GM19351 (cell line): ENCODE data around the gene TBL1XR1.

Experiments
- ATAC-seq: cut with Tn5 transposase; IDR thresholded peaks from one replicate; pipeline ENCODE4 v1.9.1; 2021; ENCODE audit warnings: mild to moderate bottlenecking, moderate library complexity; ENCODE audit not compliant: unreplicated experiment

The TBL1XR1 gene

DNA sequence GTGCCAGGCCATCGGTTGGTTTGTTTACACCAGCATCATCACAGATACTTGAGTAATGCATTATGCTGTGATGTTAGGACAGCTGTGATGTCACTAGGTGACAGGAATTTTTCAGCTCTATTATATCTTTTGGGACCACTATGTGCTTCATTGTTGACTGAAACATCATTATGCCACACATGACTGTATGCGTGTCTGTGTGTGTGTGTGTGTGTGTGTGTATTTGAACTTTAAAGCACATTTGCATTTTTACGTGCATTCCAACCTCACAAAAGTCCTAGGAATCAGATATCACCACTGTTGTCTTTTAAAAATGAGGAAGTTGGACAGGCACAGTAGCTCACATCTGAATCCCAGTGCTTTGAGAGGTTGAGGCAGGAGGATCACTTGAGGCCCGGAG, 223.0 kb downstream of the TBL1XR1 start:
- ATAC-seq, result no peak

DNA sequence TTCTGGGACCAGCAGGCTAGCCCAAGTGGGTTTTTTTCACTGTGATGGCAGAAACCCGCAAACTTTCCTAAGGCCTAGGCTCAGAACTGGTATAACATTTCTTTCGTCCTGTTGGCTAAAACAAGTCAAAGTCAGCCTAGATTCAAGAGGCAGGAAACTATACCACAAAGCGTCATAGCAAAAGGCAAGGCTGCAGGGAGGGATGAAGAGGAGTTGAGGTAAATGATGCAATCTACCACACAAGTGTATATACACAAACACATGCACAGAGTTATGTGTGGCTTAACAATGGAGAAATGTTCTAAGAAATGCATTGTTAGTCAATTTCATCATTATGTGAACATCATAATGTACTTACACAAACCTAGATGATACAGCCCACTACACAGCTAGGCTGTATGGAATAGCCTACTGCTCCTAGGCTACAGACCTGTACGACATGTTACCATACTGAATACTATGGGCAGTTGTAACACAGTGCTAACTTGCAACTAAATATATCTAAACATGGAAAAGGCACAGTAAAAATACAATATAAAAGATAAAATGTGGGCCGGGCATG, 225.6 kb downstream of the TBL1XR1 start:
- ATAC-seq, result no peak

DNA sequence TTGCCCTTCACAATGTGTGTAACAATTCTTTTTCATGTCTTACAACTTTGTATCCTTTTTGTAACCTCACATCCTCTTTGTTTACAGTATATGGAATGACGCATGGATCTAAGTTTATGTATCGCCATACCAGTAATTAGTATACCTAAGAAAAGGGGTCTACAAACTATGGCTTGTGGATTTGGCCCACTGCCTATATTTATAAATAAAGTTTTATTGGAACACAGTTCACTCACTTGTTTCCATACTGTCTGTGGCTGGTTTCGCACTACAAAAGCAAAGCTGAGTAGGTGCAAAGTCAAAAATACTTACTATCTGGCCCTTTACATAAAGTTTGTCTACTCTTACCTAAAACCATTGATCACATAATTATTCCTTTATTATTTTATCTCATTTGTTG, 226.5 kb downstream of the TBL1XR1 start:
- ATAC-seq, result no peak

DNA sequence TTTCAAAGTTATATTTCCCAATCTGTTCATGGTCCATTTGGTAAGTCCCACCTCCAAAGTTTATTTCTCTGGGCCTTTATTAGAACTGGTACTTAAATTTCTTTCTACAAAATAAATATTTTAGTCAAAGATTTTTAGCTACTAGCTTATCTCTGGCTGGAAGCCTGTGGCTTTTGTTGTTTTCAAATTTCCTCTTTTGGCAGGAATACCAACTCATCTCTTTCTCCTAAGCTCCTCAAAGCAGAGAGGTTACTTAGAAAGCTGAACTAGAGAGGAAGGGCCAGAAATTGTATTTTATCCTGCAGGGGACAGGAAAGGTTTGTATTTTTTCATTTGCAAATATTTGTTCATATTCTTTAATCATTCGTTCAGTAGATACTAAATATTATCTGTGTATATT, 227.8 kb downstream of the TBL1XR1 start:
- ATAC-seq, result no peak
